ENCODE data around the gene LRIG3.

GRCh38 chr12:58950739-58951100, 30.4 kb upstream of the LRIG3 start:
- TF ChIP-seq CTCF (IDR thresholded peaks at IDR 0.05) (no peak), POLR2A (IDR thresholded peaks at IDR 0.05; ENCODE audit: low read depth) (no peak), EP300 (IDR thresholded peaks at IDR 0.05) (no peak)
